Activated CD8-positive, alpha-beta memory T cell treated with anti-CD3 and anti-CD28 coated beads for 24 hours (primary cell): Measurements from ENCODE around the gene PPIG.
"Not testable (repeated sequence)": the region's sequence is repeated elsewhere in the genome, so short reads cannot be mapped to it uniquely, and the experiment has no call there.

Experiments
- DNase-seq: peaks from one replicate; pipeline ENCODE4 v3.0.0-alpha.2; 2020

PPIG gene

DNA sequence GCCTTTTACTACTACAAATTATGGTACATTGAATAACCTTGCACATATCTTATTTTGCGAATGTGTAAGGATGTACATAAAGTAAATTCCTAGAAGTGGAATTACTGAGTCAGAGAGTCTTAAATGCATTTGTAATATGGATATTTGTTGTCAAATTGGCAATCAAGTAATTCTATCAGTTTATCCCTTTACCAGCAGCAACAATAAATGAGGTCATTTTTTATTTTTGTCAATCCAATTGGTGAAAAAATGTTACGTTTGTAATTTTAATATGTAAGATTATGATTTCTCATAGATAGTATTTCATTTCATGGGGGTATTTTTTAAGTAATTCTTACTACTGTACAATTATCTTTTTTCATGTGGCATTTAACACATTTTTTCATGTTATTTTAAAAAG lies 14.8 kb downstream of the PPIG start:
- no peak for DNase-seq

DNA sequence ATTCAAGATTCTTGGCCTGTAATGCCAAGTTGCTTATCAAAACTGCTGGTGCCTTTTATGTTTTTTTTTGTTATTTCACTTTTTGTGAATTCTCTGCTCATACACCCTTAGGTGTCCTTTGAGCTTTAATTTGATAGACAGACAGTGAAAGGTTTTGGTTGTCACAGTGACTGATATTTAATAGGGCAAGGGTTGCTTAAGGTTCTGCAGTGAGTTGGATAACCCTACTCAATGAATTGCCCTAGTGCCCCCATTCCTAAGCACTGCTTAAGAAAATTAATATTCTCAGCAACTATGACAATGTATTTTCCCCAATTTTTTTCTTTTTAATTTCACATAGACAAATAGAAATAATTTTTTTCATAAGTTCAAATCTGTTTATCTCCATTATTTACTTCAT lies 15.4 kb downstream of the PPIG start:
- DNase-seq, result no peak

DNA sequence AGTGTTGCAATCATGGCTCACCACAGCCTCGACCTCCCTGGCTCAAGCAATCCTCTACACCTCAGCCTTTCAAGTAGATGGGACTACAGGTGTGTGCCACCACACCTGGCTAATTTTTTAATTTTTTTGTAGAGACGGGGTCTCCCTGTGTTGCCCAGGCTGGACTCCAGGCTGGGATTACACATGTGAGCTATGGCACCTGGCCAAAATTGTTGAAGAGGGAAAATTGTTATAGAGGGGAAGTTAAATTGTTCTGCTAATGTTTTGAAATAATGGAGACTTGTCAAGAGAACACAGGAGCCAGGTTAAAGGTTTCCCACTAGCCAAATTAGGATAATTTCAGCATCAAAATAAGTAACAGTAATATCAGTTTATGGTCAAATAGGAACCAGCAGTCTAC lies 25.1 kb downstream of the PPIG start:
- DNase-seq, result no peak

DNA sequence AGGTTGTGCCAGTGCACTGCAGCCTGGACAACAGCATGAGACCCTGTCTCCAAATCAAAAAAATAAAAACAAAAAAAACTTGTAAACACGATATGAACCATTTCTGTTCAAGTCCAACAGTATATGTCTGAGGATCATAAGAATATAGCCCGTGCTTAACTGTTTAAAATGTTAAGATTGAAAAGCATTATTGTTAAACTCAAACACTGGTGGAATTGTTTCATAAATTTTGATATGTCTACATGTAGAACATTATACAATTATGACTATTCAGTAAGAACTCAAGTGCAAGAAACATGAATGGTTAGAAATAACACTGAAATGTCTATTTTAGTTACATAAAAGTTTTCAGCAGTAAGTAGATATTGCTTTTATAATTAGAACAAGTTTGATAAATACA lies 29.7 kb downstream of the PPIG start:
- no peak for DNase-seq

DNA sequence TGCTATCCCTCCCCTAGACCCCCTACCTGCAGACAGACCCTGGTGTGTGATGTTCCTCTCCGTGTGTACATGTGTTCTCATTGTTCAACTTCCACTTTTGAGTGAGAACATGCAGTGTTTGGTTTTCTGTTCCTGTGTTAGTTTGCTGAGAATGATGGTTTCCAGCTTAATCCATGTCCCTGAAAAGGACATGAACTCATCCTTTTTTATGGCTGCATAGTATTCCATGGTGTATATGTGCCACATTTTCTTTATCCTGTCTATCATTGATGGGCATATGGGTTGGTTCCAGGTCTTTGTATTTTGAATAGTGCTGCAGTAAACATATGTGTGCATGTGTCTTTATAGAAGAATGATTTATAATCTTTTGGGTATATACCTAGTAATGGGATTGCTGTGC lies 31.8 kb downstream of the PPIG start:
- not testable (repeated sequence) for DNase-seq

DNA sequence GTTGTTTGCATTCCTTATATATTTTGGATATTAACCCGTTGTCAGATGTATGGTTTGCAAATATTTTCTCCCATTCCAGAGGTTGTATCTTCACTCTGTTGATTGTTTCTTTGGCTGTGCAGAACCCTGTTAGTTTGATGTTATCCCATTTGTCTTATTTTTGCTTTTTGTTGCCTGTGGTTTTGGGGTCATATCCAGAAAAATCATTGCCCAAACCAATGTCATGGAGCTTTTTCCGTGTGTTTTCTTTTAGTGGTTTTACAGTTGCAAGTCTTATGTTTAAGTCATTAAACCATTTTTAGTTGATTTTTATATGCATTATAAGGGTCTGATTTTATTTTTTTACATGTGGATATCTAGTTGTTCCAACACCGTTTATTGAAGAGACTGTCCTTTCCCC lies 35.8 kb downstream of the PPIG start:
- DNase-seq, result no peak

DNA sequence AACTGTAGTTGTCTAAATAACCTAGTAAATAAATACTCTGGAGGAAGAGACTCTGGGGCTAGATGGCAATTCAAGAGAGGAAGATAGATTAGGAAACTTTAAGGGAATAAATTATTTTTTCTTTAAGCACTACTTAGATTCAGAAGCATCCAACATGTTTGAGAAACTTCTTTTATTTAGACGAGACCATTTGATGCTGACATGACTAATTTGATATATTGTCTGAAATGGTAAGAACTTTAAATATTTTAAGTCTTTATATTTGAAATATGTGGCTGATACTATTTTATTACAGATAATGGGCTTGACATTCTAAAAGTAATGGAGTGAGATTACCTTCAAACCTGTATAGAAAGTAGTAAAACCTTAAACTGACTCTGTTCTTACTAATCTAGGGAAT lies 36.4 kb downstream of the PPIG start:
- DNase-seq, result no peak

DNA sequence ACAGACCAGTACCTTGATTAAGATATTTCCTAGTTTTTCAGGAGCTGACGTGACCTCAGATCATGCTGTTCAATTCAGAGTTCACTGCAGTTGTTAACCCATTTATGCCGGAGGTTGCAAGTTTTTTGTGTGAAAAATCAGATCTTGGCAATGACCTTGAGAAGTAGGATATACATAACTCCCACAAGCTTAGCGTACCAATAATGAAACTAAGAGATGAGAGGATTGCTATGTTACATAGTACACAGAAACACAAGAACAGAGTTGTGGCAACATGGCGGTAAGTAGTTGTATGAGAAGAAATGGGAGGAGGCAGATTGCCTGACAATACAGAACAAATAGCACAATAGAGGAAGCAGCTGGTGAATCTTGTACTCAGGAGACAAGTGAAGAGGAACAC lies 39.1 kb downstream of the PPIG start:
- no peak for DNase-seq

DNA sequence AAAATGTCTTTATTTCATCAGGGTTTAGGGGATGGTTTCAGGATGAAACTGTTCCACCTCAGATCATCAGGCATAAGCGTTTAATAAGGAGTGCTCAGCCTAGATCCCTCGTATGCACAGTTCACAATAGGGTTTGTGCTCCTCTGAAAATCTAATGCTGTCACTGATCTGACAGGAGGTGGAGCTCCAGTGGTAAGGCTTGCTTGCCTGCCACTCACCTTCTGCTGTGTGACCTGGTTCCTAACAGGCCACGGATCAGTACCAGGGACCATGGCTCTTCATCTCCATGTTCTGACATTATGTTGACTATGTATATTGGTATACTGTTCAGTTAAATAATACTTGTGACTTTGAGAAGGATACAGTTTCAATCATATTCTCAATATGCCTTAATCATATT lies 41.6 kb downstream of the PPIG start:
- no peak for DNase-seq

DNA sequence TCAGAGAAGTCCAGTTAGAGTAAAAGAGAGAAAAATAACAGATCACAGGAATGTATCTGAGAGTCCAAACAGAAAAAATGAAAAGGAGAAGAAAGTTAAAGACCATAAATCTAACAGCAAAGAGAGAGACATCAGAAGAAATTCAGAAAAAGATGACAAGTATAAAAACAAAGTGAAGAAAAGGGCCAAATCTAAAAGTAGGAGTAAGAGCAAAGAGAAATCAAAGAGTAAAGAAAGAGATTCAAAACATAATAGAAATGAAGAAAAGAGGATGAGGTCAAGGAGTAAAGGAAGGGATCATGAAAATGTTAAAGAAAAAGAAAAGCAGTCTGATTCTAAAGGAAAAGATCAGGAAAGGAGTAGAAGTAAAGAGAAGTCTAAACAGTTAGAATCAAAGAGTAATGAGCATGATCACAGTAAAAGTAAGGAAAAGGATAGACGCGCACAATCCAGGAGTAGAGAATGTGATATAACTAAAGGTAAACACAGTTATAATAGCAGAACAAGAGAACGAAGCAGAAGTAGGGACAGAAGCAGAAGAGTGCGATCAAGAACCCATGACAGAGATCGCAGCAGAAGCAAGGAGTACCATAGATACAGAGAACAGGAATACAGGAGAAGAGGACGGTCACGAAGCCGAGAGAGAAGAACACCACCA lies 52.4 kb downstream of the PPIG start:
- no peak for DNase-seq

DNA sequence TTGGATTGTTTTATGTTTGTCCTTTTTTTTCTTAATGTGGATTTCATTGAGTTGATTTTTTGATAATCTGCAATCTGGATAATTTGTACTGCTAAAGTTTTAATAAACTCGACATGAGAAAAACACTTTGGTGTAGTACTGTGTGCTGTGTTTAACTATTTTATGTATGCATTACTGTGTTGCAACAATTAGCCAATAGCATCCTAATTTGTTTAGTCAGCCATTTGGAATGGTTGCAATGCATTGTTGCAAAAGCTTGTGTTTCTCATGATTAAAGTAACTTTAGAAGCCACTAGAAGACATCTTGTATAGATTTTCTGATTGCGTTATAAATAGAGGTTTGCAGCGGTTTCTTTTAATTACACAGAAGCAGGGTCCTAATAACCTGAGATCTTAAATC lies 53.5 kb downstream of the PPIG start:
- no peak for DNase-seq

DNA sequence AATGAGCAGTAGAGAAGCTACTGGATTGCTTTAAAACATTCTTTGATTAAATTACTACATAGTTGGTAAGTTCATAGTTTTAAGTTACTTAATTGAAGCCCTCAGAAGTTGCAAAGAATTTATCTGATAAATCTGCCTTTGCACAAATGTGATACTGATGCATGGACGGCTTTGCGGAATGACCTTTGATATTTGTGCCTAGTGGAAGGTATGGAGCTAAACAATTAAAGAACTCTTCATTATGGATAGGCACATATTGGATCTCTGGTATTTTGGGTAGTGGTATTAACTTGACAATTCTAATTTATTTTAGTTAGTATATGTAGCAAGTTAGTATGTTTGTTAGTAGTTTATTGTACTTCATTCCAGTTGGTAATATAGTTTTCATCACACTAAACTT lies 56.0 kb downstream of the PPIG start:
- DNase-seq, result no peak

DNA sequence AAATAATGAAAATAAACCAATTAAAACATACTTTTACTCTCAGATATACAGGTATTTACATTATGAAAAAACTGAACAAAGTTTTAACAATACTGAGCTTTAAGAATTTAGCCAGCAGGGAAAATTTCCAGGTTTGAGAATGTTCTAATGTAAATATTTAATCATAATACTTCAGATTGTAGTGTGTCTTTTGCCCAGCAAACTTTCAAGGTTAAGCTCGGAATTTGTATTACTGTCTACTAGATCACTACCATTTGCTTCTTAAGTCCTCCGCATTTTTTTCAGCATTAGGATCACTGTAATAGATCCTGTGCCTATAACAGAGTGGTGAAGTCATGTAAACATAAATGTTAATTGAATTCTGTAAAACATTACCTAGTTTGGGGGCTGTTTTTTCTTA lies 57.3 kb downstream of the PPIG start:
- no peak for DNase-seq

DNA sequence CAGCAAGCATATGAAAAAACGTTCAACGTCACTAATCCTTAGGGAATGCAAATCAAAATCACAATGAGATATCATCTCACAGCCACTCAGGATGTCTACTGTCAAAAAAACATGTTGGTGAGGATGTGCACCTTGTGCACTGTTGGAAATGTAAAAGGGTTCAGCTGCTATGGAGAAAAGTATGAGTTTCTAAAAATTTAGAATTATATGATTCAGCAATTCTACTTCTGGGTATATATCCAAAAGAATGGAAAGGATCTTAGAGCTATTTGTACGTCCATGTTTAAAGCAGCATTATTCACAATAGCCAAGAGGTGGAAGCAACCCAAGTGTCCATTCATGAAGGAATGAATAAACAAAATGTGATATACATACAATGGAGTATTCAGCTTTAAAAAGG lies 60.0 kb downstream of the PPIG start:
- no peak for DNase-seq

DNA sequence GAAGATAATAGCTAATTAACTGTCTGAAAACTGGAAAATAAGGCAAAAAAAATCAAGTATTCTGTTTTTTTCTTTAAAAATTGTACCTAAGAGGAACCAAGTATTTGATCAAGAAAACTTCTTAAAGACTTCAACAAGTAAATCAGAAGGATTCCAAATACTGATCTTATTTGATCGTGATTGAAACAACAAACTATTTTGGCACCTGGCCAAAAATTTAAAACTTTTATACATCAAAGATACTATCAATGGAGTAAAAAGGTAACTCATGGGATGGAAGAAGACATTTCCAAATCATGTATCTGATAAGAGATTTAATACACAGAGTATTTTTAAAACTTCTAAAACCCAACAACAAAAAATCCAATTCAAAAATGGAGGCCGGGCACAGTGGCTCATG lies 63.3 kb downstream of the PPIG start:
- no peak for DNase-seq

DNA sequence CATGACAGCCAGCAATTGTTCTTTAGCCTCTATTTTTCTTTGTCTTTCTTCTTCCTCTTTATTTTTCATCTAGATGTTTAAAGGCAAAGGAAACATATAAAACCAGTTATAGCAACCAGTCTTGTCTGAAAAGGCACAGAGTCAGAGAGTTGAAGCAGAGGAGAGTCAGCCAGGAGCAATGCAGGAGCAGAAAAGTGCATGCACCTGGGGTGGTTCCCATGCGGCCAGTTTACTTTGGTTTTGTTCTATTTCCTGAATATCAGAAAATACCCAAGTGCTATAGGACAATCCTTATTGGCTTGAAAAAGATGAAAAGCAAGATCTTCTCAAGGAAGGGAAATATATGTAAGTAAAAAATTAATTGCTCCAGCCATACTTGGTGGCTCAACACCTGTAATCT lies 65.1 kb downstream of the PPIG start:
- DNase-seq, result no peak

DNA sequence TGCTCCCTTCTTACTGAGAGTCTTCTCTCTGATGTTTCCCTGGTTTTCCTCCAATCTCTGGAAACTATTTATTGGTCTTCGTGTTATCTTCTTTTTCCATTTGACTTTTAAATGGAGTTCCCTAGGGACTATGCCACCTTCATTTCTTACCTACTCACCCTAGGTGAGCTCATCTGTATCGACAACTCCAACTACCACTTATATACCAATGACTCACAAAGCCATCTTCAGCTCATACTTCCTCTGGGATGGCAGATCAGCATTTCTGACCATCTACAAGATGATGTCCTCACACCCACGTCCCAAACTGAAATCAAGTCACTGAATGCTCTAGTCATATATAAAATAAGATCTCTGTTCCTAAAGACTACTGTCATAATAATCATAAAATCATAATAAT lies 69.5 kb downstream of the PPIG start:
- DNase-seq, result no peak

DNA sequence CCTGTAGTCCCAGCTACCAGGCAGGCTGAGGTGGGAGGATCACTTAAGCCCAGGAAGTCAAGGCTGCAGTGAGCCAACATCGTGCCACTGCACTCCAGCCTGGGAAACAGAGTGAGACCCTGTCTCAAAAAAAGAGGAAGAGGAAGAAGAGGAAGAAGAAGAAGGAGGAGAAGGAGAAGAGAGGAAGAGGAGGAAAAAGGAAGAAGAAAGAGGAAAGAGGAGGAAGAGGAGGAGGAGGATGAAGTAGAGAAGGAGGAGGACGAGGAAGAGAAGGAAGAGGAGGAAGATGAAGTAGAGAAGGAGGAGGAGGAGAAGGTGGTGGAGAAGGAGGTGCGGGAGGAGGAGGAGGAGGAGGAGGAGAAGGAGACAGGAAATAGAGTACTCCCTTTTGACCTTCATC lies 72.0 kb downstream of the PPIG start:
- no peak for DNase-seq

DNA sequence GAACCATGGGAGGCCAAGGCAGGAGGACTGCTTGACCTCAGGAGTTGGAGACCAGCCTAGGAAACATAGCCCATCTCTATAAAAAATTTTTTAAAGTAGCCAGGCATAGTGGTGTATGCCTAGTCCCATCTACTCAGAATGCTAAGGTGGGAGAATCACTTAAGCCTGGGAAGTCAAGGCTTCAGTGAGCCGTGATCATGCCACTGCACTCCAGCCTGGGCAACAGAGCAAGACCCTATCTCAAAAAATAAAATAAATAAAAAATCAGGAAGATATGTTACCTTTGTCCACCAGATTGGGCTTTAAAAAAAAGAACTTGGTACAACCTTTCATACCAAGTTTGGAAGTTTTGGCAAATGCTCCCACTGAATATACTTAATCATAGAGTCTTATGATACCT lies 74.7 kb downstream of the PPIG start:
- DNase-seq, result no peak

DNA sequence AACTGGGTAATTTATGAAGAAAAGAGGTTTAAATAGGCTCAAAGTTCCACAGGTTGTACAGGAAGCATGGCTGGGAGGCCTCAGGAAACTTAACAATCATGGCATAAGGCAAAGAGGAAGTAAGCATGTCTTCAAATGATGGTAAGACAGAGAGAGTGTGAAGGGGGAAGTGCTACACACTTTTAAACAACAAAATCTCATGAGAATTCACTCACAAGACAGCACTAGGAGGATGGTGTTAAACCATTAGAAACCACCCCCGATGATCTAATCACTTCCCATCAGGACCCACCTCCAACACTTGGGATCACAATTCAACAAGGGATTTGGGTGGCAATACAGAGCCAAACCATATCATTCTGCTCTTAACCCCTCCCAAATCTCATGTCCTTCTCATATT lies 75.2 kb downstream of the PPIG start:
- DNase-seq, result no peak

DNA sequence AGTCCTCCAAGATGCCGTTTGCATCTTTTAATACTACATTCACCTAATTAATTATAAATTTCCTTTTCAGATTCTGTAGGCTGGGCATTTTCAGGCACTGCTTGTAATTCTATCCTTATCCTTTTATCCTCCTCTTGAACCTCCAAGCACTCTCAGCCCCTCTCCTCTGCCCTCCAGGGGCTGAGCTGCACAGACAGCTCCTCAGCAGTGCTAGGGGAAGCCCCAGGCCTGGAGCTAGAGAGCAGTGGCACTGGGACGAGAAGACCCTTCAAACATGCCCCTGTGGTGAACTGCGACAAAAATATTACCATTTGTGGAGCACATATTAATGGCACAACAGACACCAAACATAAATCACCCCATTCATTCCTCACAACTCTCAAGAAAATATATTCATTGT lies 77.1 kb downstream of the PPIG start:
- DNase-seq, result no peak

DNA sequence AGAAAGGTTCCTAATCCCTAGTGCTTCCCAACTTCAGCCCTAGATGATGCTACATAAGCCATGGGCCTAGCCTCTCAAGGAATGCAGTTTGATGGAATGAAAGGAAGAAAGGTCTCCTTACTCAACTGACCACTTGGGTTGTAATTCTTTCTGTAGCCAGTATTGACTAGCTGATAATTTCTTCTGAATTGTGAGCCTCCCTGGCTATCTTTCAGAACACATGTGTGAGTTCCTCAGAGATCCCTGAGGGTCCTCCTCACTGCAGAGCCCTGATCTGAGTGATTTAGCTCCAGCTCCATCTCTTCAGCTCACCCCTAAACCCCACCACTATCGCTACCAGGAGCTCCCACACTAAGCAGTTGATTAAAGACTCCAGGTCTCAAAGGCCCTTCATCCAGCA lies 78.6 kb downstream of the PPIG start:
- DNase-seq, result no peak

DNA sequence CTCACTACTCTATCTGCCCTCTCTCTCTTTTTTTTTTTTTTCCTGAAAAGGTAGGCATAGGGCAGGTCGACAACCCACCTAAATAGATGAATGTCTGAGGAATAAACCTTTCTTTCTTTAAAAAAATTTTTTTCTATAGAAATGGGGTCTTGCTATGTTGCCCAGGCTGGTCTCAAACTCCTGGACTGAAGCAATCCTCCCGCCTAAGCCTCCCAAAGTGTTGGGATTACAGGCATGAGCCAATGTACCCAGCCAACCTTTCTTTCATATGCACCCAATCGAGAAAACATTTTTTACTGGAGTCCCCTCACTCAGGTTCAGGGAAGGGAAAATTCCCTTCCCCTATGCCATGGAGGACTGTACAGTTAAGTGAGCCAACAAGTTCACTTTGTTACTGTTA lies 79.1 kb downstream of the PPIG start:
- no peak for DNase-seq

DNA sequence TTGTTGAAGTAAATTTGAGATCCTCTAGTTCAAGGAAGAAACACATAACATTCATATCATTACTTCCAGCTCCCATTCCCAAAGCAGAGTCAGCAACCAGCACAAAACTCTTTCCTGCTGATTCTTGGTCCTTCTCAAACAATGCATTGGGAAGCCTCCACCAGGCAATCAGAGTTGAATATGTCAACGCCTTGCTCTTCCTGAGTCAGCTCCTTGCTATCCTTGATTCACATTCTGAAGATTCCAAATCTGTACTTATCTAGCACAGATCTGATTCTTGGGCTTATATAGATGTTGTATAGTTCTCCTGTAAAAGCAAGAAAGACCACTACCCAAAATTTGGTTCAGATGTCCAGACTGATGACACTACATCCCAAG lies 80.4 kb downstream of the PPIG start:
- no peak for DNase-seq

DNA sequence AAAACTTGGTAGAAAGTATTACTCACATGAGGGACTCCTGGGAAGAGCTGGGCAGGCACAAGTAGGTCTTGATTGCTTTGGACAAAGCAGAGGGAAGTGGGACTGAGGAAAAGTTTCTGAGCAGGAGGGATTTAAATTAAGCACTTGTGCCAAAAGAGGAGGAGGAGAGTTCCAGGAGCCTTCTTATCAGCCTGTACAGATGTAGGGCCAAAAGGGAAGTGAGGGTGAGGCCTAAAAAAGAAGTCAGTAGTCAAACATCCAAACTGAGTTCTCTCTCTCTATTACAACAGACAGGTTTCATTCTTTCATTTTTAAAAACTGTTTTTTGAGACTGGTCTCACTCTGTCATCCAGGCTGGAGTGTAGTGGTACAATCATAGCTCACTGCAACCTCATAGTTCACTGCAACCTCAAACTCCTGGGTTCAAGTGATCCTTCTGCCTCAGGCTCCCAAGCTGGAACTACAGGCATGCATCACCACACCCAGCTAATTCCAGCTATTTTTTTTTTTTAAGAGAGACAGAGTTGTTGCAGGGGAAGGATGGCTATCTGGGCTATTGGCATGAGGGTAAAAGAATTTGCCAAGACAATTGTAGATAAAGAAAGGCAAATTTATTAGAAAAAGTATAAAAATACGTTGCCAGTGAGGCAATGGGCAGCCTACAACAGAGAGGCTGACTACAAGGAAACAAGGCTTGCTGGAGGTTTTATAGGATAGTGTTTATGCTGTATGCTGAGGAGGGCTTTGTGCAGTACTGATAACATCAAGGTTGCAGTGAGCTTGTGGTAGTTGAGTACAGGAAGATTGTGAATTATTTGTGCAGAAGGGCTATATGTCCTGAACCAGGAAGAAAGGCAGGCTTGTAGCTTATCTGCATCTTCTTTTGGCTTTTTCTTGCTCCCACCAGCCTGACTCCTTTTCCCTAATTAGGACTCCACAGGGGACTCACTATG lies 81.1 kb downstream of the PPIG start:
- no peak for DNase-seq
